HEK293 (cell line): Measurements from ENCODE around the gene CELF1.

Experiments
- ZNF549 ChIP-seq: fragments of 450-650 bp; IDR thresholded peaks from 2 replicates; pipeline ENCODE4 v1.5.1; 2018; ENCODE audit warnings: missing biosample characterization, missing genetic modification characterization, mild to moderate bottlenecking, inconsistent platforms, moderate library complexity
- ZNF792 ChIP-seq: fragments of 450-650 bp; formaldehyde crosslinking; IDR thresholded peaks from 2 replicates; pipeline ENCODE4 v1.5.1; 2016; ENCODE audit warnings: missing biosample characterization, missing genetic modification characterization
- TF ChIP-seq, protein P1 (sequence below): sonication (generic); formaldehyde crosslinking; IDR thresholded peaks from 2 replicates; pipeline ENCODE4 v1.8.1; 2022; ENCODE audit warnings: mild to moderate bottlenecking, moderate library complexity, missing genetic modification reagents
- TF ChIP-seq, protein P2 (sequence below): fragments of 450-650 bp; formaldehyde crosslinking; IDR thresholded peaks from 2 replicates; pipeline ENCODE4 v1.5.1; 2016; ENCODE audit warnings: missing biosample characterization, missing genetic modification characterization
- TF ChIP-seq, protein P3 (sequence below): fragments of 450-650 bp; formaldehyde crosslinking; IDR thresholded peaks from 2 replicates; pipeline ENCODE4 v1.5.1; 2016; ENCODE audit warnings: missing biosample characterization, missing genetic modification characterization

DNA sequence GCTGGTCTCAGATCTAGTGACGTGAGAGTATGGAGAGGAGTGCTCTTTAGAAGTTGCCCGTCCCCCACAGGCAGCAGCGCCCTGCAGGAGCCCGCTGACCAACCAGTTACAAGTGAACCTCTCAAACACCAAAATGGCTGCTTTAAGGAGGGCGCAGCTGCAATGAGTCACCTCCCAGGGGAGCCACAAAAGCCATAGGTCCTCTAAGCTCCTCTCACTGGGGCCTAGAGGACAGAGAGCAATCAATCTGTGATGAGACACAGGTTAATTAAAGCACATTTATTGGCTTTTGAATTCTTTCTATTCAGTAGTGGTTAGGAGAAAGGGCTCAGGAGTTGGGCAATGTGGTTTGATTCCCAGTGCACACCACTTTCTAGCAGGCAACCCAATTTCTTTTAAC lies 88.4 kb downstream of the CELF1 start:
- TF ChIP-seq, protein P1, sequence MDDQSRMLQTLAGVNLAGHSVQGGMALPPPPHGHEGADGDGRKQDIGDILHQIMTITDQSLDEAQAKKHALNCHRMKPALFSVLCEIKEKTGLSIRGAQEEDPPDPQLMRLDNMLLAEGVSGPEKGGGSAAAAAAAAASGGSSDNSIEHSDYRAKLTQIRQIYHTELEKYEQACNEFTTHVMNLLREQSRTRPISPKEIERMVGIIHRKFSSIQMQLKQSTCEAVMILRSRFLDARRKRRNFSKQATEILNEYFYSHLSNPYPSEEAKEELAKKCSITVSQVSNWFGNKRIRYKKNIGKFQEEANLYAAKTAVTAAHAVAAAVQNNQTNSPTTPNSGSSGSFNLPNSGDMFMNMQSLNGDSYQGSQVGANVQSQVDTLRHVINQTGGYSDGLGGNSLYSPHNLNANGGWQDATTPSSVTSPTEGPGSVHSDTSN, result no peak
- TF ChIP-seq ZNF549 (tag by site-specific recombination) (no peak), ZNF792 (no peak)
- TF ChIP-seq, protein P2, sequence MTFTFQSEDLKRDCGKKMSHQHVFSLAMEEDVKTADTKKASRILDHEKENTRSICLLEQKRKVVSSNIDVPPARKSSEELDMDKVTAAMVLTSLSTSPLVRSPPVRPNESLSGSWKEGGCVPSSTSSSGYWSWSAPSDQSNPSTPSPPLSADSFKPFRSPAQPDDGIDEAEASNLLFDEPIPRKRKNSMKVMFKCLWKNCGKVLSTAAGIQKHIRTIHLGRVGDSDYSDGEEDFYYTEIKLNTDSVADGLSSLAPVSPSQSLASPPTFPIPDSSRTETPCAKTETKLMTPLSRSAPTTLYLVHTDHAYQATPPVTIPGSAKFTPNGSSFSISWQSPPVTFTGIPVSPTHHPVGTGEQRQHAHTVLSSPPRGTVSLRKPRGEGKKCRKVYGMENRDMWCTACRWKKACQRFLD (tag by site-specific recombination), result no peak
- TF ChIP-seq, protein P3, sequence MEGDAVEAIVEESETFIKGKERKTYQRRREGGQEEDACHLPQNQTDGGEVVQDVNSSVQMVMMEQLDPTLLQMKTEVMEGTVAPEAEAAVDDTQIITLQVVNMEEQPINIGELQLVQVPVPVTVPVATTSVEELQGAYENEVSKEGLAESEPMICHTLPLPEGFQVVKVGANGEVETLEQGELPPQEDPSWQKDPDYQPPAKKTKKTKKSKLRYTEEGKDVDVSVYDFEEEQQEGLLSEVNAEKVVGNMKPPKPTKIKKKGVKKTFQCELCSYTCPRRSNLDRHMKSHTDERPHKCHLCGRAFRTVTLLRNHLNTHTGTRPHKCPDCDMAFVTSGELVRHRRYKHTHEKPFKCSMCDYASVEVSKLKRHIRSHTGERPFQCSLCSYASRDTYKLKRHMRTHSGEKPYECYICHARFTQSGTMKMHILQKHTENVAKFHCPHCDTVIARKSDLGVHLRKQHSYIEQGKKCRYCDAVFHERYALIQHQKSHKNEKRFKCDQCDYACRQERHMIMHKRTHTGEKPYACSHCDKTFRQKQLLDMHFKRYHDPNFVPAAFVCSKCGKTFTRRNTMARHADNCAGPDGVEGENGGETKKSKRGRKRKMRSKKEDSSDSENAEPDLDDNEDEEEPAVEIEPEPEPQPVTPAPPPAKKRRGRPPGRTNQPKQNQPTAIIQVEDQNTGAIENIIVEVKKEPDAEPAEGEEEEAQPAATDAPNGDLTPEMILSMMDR (tag by site-specific recombination), result no peak
